Stimulated activated CD8-positive, alpha-beta memory T cell treated with anti-CD3 and anti-CD28 coated beads, Interleukin-7, amount 100 ng/mL, for 48 hours (primary cell): ENCODE data around the gene SORCS2.
"Not testable (repeated sequence)": the region's sequence is repeated elsewhere in the genome, so short reads cannot be mapped to it uniquely, and the experiment has no call there.

Source experiments
- DNase-seq, 2 donors: peaks; one replicate each; pipeline ENCODE4 v3.0.0-alpha.2; 2020; ENCODE audit warnings: low read depth in 1 of 2; ENCODE audit errors: extremely low read depth in 1 of 2

The SORCS2 gene

DNA sequence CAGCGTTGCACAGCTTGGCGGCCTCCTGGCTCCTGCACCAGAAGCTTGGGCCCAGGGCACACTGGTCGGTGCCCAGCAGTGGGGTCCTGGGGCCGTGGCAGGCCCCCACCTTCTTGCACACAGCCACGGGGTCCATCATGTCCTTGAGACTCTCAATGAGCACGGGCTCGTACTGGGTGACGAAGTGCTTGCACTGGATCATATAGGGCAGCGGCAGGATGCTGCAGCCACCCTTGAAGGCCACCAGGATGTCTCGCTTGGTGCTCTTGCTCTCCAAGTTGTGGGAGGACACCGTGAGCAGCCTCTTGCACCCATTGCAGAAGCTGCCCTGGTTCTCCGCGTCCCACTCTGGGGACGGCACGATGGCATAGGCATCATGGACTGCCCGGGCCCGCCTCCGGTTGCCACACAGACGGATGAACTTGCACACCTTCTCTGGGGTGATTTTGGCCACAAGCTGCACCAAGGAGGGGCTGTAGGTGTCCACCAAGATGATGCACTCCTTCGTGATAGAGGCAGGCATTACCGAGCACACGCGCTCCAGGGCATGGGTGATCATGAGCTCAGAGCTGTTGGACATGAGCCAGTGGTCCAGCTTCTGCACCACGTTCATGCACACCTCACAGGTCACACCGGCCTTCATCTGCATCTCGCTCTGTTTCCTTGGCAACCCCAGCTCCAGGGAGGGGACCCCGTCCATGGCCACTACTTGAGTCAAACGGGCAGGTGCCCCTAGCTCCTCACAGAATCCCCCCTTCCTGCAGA, 241.2 kb downstream of the SORCS2 start:
- no peak for DNase-seq

DNA sequence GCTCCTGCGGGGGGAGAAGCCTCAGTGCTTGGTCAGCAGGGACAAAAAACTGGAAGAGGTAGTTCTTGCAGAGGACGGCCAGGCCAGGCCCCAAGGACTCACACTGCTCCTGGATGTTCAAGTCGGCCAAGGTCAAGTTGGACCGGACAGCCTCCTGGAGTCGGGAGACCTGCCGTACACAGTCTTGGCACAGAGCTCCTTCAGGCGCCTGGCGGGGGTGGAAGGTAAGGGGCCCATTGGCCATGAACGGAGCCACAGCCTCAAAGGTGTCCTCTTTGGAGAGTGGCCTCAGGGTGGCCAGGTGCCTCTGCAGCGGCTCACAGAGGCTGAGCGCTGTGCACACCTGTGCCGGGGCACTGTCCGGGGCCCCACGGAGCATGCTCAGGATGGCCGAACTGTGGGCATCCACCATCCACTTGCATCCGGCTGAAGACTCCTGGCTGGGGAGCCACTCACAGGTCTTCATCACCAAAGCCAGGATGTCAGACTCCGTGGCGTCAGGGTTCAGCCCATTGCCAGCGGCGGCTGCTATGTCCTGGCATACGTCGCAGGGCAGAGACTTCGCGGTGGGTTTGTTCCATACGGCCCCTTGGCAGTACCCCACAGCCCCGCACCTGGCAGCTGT, 241.9 kb downstream of the SORCS2 start:
- no peak for DNase-seq

DNA sequence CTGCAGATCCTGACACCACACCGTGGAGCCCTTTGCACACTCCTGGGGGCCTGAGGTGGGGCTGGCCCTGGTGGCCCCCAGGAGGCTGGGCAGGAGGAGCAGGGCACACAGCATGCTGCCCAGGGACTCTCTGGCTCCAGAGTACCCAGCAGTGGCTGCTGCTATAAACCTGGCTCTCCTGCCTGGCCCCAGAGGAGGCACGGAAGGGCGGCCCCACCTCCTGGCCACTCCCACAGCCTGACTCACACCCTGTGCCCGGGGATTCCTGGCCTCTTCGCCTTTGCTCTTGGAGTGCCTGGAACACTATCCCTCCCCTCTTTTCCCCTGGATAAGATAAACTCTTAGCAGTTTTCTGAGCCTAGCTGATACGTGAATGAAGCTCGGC, 242.4 kb downstream of the SORCS2 start, which contains the start of gene PSAPL1:
TSS of gene PSAPL1 (minus strand) at position 165 of the 385 bp plus-strand sequence. CDS start at position 114, 51 bp downstream.
- DNase-seq = no peak

DNA sequence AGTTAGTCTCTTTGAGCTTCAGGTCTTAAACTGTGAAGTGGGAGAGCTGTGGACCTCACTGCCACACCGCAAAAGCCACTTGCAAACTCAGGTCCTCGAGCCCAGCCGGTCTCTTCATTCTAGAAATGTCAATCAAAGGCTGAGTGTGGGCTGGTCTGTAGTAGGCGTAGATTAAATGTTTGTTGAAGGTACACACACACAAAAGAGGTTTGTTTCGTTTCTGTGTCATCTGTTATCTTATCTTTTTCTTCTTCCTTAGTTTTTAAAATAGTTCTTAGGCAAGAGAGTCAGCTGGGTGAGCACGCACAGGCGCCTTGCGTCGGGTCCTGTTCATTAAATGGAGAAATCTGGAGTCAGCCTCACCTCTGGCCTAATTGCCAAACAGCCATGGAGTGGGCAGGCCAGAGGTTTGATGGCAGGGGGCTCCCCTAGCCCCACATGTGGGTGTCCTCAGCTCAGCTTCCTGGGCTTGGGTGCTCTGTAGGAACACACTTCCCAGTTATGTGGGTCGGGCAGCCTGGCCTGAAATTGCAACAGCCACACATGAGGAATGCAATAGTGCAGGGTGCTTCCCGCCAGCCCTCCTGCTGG, 243.2 kb downstream of the SORCS2 start:
- no peak for DNase-seq

DNA sequence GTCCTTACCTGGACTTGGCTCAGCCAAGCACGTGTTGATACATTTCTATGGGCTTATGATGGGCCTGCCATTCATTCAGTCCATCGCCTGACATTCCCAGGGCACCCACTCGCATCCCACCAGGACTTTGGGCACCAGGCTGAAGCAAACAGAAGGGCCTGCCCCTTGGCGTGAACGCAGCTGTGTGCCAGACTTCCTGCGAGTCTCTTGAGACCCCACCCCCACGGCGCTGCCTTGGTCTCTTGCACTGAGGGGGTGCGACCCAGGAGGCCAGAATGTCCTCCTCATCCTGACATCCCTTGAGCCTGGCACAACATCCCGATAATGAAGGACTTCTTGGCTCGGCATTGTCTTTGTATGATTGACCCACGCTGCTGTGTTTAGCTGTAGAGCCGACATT, 243.9 kb downstream of the SORCS2 start:
- no peak for DNase-seq

DNA sequence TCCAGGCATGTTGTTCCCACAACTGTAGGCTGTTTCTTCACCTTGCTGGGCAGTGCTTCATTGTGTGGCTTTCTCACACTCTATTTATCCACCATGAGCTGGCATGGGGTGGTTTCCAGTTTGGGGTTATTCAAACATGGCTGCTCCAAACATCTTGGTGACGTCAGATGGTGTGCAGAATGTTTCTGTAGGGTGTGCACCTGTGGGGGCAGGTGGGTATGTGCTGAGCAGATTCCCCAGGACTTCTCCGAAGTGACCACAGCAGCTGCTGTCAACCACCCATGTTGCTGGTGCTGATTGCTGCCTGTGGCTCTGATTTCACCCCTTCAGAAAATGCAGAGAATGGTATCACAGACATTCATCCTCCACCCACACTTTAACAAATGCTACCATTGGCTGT, 247.4 kb downstream of the SORCS2 start:
- no peak for DNase-seq

DNA sequence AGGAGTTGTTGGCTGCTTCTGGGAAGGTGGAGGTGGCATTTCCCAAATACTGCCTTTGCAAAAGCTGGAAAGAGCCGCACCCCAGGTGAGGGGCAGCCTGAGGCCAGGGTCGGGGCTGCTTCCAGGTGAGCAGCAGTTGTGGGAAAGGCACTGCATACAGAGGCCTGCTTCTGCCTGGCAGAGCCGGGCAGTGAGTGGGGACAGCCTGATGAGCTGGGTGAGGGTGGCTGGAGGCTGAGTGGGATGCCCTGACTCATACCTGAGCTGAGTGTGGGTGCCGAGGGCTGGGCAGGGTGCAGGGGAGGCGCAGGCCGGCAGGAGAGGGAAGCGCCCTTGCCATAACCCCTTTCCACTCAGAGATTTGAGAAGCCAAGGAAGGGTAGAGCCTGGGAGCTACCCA, 248.9 kb downstream of the SORCS2 start:
- no peak for DNase-seq

DNA sequence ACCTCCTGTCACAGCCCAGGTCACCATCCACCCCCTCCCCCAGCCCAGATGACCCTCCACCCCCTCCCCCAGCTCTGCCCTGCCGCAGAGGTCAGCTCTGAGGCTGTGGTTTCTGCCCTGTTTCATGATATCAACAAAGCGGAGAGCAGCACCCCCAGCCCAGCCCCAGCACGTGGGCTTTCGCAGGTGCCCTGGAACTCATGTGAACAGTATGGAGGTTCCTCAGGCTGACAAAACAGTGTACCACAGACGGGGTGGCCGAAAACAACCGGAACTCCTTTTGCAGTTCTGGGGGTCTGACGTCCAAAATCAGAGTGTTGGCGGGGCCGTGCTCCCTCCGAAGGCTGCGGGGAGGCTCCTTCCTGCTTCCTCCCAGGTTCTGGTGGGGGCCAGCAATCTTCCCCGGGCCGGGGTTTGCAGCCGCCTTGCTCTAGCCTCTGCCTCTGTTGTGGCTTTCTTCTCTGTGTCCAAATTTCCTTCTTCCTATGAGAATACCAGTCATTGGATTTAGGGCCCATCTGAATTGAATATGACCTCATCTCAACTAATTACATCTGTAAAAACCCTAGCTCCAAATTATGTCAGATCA, 250.3 kb downstream of the SORCS2 start:
- DNase-seq = no peak

DNA sequence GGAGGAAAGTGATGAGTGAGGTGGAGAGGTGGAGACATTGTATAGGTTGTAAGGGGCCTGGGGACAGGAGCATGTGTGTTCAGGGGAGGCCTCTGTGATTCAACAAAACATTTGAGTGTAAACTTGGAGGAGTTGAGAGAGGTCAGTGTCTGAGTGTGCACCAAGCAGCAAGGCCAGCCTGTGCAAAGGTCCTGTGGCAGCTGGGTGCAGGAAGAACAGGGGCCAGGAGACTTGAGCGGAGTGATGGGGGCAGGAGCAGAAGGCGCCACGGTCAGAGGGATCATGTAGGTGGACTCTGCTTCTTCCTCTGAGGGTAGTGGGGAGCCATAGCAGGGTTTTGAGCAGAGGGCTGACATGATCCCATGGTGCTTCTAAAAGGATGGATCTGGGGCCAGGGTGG, 252.0 kb downstream of the SORCS2 start:
- DNase-seq = no peak

DNA sequence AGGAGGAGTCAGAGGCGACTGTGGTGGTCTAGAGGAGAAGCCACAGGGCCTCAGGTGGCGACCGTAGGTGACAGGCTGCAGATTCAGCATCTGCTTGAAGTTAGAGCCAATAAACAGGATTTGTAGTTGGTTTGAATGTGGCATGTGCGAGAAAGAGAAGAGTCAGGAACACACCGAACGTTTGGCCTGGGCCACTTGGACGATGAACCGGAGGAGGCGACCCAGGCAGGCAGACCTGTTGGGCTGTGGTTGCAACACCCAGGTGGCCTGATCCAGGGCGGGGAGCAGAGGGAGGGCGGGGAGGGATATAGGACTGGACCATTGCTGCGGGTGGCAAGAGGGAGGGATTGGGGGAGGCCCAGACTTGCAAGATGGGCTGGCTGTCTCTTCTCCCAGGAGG, 252.4 kb downstream of the SORCS2 start:
- DNase-seq = no peak

DNA sequence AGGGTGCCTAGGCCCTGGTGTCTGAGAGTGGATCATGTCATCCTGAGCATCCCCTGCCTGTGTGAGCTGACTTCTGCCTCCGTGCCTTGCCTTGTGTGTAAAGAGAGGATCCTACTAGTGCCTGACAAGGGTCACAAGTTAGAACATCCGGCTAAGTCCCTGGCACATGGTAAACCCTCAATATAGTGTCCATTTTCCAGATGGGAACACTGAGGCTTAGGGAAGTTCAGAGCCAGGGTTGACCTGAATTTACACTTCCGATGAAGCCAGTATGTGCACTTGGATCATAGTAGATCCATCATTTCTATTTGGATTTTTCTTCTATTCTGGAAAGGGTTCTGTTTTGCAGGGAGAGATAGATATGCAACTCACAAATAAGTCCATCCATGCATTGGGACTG, 254.9 kb downstream of the SORCS2 start:
- no peak for DNase-seq

DNA sequence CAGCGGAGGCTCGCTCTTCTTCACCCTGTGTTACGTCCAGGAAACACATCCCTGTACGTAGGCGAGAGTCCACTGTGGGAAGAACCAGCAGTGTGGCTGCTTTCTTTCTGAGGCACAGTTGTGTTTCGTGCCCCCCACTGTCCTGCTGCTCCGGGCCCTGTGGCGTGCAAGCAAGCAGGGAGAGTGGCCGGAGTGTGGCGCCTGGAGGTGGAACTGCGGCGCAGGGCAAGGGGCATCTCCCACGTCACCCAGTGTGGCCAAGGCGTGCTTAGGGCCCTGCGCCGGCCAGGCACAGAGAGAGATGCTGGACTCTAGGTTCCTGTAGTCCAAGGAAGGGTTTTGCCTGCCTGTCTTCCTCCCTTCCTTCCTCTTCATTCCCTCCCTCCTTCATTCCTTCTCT, 255.7 kb downstream of the SORCS2 start:
- no peak for DNase-seq

DNA sequence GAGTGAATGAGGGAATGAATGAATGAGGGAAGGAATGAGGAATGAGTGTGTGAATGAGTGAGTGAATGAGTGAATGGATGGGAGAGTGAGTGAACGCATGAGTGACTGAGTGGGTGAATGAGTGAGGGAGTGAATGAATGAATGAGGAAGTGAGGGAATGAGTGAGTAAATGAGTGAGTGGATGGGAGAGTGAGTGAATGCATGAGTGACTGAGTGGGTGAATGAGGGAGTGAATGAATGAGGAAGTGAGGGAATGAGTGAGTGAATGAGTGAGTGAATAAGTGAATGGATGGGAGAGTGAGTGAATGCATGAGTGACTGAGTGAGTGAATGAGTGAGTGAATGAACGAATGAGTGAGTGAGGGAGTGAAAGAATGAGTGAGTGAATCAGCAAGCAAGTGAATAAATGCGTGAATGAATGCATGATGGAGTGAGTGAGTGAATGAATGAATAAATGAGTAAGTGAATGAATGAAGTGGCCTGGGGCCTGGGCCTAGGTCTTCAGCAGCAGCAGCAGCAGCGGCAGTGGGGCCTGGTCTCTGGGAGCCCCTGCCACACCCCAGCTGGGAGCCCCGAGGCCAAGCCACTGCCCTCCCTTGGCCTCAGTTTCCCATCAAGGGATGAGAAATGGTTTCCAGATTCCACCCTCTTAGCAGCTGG, 258.6 kb downstream of the SORCS2 start:
- no peak for DNase-seq

DNA sequence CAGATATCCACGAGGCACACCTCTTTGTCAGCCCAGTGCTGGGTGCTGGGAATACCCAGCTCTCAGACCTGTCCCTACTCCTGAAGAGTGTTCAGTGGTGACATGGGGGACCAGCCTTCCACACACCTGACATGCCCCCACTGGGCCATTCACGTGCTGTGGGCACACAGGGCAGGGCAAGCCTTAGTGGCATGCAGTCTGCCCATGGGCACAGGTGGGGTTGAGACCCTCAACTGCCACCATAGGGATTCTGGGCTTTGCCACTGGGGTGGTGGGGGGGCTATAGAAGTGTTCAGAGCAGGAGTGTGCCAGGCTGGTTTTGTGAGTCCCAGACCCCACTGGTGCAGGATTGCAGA, 259.1 kb downstream of the SORCS2 start:
- DNase-seq = no peak

DNA sequence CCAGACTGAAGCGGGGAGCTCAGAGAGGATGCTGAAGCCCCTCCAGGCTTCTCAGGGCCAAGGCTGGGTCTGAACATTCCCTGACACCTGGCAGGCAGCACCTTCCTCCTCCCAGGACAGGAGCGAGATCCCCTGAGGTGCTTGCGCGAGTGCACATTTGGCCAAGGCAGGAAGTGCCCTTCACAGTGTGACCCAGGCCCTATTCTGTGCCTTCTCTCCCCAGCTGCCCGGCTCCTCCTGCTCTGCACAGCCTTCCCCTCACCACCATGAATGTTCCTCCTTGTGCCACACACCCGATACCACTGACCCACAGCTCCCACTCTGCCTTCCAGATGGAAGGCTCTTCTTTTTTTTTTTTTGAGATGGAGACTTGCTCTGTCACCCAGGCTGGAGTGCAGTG, 259.5 kb downstream of the SORCS2 start:
- no peak for DNase-seq

DNA sequence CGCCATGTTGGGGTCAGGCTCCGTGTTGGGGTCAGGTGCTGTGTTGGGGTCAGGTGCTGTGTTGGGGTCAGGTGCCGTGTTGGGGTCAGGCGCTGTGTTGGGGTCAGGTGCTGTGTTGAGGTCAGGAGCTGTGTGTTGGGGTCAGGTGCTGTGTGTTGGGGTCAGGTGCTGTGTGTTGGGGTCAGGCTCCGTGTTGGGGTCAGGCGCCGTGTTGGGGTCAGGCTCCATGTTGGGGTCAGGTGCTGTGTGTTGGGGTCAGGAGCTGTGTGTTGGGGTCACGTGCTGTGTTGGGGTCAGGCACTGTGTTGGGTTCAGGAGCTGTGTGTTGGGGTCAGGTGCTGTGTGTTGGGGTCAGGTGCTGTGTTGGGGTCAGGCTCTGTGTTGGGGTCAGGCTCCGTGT, 260.5 kb downstream of the SORCS2 start:
- DNase-seq = not testable (repeated sequence)

DNA sequence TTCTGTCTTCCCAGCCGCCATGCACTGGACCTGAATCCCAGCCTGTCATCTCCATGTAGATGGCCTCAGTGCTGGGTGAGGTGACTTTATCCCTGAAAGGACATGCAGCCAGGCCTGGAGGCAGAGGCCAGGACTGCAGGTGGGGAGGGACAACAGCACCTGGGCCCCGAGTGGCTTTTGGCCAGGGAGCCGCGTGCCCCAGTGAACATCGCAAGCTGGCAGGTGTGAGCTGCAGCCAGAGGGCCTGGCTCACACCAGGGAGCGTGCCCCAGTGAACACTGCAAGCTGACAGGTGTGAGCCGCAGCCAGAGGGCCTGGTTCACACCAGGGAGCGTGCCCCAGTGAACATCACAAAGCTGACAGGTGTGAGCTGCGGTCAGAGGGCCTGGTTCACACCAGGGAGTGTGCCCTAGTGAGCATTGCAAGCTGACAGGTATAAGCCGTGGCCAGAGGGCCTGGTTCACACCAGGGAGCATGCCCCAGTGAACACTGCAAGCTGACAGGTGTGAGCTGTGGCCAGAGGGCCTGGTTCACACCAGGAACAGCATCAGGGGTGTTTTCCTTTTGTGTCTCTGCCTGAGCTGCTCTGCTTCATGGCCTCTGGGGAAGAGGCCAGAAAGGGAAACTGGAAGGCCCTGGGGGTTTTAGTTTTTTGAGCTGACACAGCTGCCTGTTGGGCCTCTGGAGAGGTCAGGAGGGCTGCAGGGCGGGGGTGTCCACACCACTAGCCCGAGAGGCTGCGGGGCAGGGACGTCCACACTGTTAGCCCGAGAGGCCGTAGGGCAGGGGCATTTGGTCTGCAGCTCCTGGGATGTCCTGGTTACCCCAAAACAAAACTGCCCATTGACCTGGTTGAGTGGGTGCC, 265.1 kb downstream of the SORCS2 start:
- DNase-seq = no peak

DNA sequence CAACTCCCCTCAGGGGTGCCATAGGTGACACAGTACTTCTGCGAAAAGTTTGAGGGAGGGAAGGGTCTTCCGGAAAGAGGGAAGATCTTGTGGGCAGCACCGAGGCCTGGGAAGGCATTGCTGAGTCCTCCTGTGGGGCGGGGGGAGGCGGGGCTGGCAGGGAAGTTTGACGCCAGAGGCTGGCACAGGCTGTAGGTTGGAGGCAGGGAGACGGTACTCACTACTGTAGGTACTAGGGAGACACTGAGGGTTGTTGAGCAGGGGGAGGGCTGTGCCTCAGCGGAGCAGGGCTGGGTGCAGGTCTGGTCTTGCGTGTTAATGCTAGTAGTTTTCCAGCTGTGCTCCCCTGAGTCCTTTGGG, 265.7 kb downstream of the SORCS2 start:
- no peak for DNase-seq

DNA sequence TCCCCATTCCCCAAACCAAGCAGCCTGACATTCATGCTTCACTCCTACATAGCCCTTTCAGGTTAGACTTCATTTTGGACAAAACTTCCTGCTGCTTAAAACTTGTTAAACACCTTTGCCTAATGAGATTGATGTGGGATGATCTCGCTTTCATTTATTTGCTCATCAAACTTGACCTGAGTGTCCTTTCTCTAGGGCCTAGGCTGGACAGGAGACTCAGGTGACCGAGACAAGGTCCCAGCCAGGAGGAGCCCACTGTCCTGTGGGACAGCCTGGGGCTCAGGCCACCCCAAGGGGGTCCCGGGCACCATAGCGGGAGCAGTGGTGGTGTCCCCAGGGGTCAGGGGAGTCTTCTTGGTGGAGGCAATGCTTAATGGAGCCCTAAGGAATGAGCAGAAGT, 266.1 kb downstream of the SORCS2 start:
- no peak for DNase-seq

DNA sequence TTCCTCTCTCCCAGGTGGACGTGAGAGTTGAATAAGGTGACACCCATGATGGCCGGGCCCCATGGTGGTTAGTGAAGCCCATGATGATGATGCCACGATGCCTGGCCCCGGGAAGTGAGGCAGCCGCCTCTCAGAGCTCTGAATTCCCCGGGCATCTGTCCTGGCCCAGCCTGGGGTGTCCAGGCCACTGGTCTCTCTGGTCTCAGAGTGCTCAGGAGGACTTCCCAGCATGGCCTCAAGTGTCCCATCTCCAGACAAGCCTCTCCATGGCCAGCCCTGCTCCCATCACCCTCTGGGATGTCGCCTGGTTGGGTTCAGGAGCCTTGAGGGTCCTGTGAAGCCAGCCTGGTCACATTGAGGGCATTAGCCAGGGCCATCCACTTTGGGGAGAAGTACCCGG, 267.1 kb downstream of the SORCS2 start:
- DNase-seq = no peak

DNA sequence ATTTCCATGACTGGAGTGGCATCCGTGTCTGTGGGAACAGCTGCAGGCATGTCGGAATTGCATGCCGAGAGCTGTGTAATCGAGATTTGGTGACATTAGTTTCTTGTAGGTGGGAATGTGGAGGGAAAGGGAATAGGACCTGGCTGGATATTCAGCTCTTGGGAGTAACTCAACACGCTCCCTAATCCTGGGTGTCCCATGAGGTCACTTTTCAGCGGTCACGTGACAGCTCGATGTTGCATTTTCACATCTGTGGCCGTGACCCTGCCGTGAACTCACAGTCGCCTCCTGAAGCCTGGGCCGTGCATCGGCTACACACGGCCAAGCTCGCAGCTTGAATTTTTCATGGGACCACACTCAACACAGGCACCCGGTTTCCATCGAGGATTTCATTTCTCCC, 268.2 kb downstream of the SORCS2 start:
- no peak for DNase-seq
